CD8-positive, alpha-beta memory T cell (primary cell): ENCODE measurements around the gene RNF186. TPM values are rescaled to one million over a fixed set of nuclear protein-coding genes. Genes with fewer than 3 reads are reported as not detected.

Experiments used
- CTCF ChIA-PET: fragments of 350-600 bp; sonication (Branson Sonifier 250); formaldehyde crosslinking; loops from one replicate; lab custom pipeline; 2021; ENCODE audit warnings: antibody characterized with exemption; lab: Charles Lee
- POLR2A ChIA-PET: fragments of 350-600 bp; sonication (Branson Sonifier 250); formaldehyde crosslinking; loops from one replicate; lab custom pipeline; 2021; ENCODE audit warnings: antibody characterized with exemption; lab: Charles Lee
- DNase-seq, 5 donors: peaks; one replicate each; pipeline versions ENCODE4 v3.0.0 to v3.0.0-alpha.2; 2020 to 2022; ENCODE audit warnings: mixed read lengths in 1 of 5
- H3K27ac ChIP-seq: one replicate; pipeline ENCODE4 v1.7.0; 2013; ENCODE audit warnings: low read depth, mild to moderate bottlenecking, low read length, moderate library complexity
- H3K27me3 ChIP-seq: 2 replicates; pipeline ENCODE4 v1.7.0; 2013; ENCODE audit warnings: low read length, mild to moderate bottlenecking; ENCODE audit not compliant: insufficient read depth, poor library complexity, severe bottlenecking
- H3K36me3 ChIP-seq: 2 replicates; pipeline ENCODE4 v1.7.0; 2013; ENCODE audit warnings: mild to moderate bottlenecking, low read length, moderate library complexity; ENCODE audit not compliant: insufficient read depth
- H3K4me1 ChIP-seq: 2 replicates; pipeline ENCODE4 v1.7.0; 2013; ENCODE audit warnings: mild to moderate bottlenecking, low read length, moderate library complexity; ENCODE audit not compliant: insufficient read depth
- H3K4me3 ChIP-seq: 2 replicates; pipeline ENCODE4 v1.7.0; 2013; ENCODE audit warnings: mild to moderate bottlenecking, low read length
- H3K9me3 ChIP-seq: 2 replicates; pipeline ENCODE4 v1.7.0; 2013; ENCODE audit warnings: mild to moderate bottlenecking, low read length
- H3K27ac Mint-ChIP-seq, 8 donors: one replicate each; pipeline ENCODE4 v1.8.0; 2020 to 2021; ENCODE audit warnings: mixed read lengths in 8 of 8, mild to moderate bottlenecking in 6 of 8, inconsistent platforms in 3 of 8, moderate library complexity in 3 of 8
- H3K27me3 Mint-ChIP-seq, 2 donors: one replicate each; pipeline ENCODE4 v1.8.0; 2020 to 2021; ENCODE audit warnings: mixed read lengths in 2 of 2, mild to moderate bottlenecking in 1 of 2, moderate library complexity in 1 of 2
- H3K36me3 Mint-ChIP-seq, 3 donors: one replicate each; pipeline ENCODE4 v1.8.0; 2020 to 2021; ENCODE audit warnings: mixed read lengths in 3 of 3, inconsistent platforms in 1 of 3, mild to moderate bottlenecking in 1 of 3
- H3K4me1 Mint-ChIP-seq, 3 donors: one replicate each; pipeline ENCODE4 v1.8.0; 2020 to 2021; ENCODE audit warnings: mixed read lengths in 3 of 3, inconsistent platforms in 1 of 3, mild to moderate bottlenecking in 1 of 3
- H3K4me3 Mint-ChIP-seq, 7 donors: one replicate each; pipeline ENCODE4 v1.8.0; 2020 to 2021; ENCODE audit warnings: mixed read lengths in 7 of 7, mild to moderate bottlenecking in 6 of 7, moderate library complexity in 4 of 7, inconsistent platforms in 2 of 7
- H3K9me3 Mint-ChIP-seq, 5 donors: one replicate each; pipeline ENCODE4 v1.8.0; 2020 to 2022; ENCODE audit warnings: mixed read lengths in 5 of 5, mild to moderate bottlenecking in 3 of 5, moderate library complexity in 2 of 5, inconsistent platforms in 1 of 5
- polyA plus RNA-seq: library from polyadenylated mRNA; unstranded; fragments of 300-500 nt; fragmentation: Illumina TruSeq; gene quantifications from one replicate; pipeline ENCODE4 v1.2.3, GENCODE V29; 2021
- total RNA-seq, 2 experiments: library from RNA; stranded (reverse); gene quantifications; one replicate each; pipeline ENCODE4 v1.2.3, GENCODE V29; 2021

The RNF186 gene
- total and polyA plus RNA-seq, 3 experiments from 2014 or later, result not detected

GRCh38 chr1:19844731-19845495 is 29.8 kb upstream of the RNF186 start:
- H3K4me1 Mint-ChIP-seq, result no peaks in the 10 kb centered on the region
- H3K9me3 Mint-ChIP-seq, result no peaks in the 10 kb centered on the region
- Histone ChIP-seq H3K9me3 (no peaks in the 10 kb centered on the region), H3K4me1 (no peaks in the 10 kb centered on the region), H3K27ac (no peak overlapping the region), H3K36me3 (no peaks in the 10 kb centered on the region), H3K27me3 (no peaks in the 10 kb centered on the region), H3K4me3 (no peak overlapping the region)
- H3K27ac Mint-ChIP-seq, result no peak overlapping the region
- H3K27me3 Mint-ChIP-seq, result peaks cover 10 to 37% of the 10 kb centered on the region in 2 donors
- ChIA-PET CTCF (no interaction called here), POLR2A (no interaction called here)
- no peak for DNase-seq
- H3K4me3 Mint-ChIP-seq, result no peak overlapping the region
- H3K36me3 Mint-ChIP-seq, result no peaks in the 10 kb centered on the region

GRCh38 chr1:19840228-19840627 is 25.1 kb upstream of the RNF186 start:
- Histone ChIP-seq H3K4me1 (no peaks in the 10 kb centered on the region), H3K9me3 (no peaks in the 10 kb centered on the region), H3K36me3 (no peaks in the 10 kb centered on the region), H3K27me3 (peaks cover 4% of the 10 kb centered on the region), H3K4me3 (no peak overlapping the region), H3K27ac (no peak overlapping the region)
- H3K4me3 Mint-ChIP-seq, result no peak overlapping the region
- no peak overlapping the region for H3K27ac Mint-ChIP-seq
- H3K9me3 Mint-ChIP-seq, result peaks cover 0 to 2% (median 0%) of the 10 kb centered on the region in 5 donors
- CTCF ChIA-PET, result no interaction called here
- no peak for DNase-seq
- no peaks in the 10 kb centered on the region for H3K36me3 Mint-ChIP-seq
- H3K27me3 Mint-ChIP-seq, result peaks cover 13 to 46% of the 10 kb centered on the region in 2 donors
- H3K4me1 Mint-ChIP-seq, result no peaks in the 10 kb centered on the region
- POLR2A ChIA-PET, result no interaction called here

- no peaks in the 10 kb centered on the region for H3K9me3 ChIP-seq
- DNase-seq, result no peak
- H3K27me3 ChIP-seq, result peaks cover 4% of the 10 kb centered on the region
- peaks cover 0 to 2% (median 0%) of the 10 kb centered on the region in 5 donors for H3K9me3 Mint-ChIP-seq
- H3K36me3 ChIP-seq, result no peaks in the 10 kb centered on the region
- H3K27me3 Mint-ChIP-seq, result peaks cover 25 to 48% of the 10 kb centered on the region in 2 donors
- H3K4me1 ChIP-seq, result no peaks in the 10 kb centered on the region
- H3K36me3 Mint-ChIP-seq, result no peaks in the 10 kb centered on the region
- CTCF ChIA-PET, result no interaction called here
- H3K4me1 Mint-ChIP-seq, result no peaks in the 10 kb centered on the region
- no peak overlapping the region for H3K27ac ChIP-seq
- H3K4me3 ChIP-seq, result no peak overlapping the region
- no peak overlapping the region for H3K4me3 Mint-ChIP-seq
- H3K27ac Mint-ChIP-seq, result peak overlapping the region in 1 of 8 donors; percentile 80
- POLR2A ChIA-PET, result no interaction called here
These were observed 22.8 kb upstream of the RNF186 start for GRCh38 chr1:19837866-19838265.

- CTCF ChIA-PET, result no interaction called here
- DNase-seq, result no peak
- H3K4me1 Mint-ChIP-seq, result no peaks in the 10 kb centered on the region
- Histone ChIP-seq H3K36me3 (no peaks in the 10 kb centered on the region), H3K4me1 (no peaks in the 10 kb centered on the region), H3K4me3 (no peak overlapping the region), H3K27ac (no peak overlapping the region), H3K27me3 (peaks cover 11% of the 10 kb centered on the region), H3K9me3 (no peaks in the 10 kb centered on the region)
- H3K27ac Mint-ChIP-seq, result no peak overlapping the region
- H3K4me3 Mint-ChIP-seq, result no peak overlapping the region
- POLR2A ChIA-PET, result no interaction called here
- H3K27me3 Mint-ChIP-seq, result peaks cover 42 to 58% of the 10 kb centered on the region in 2 donors
- H3K9me3 Mint-ChIP-seq, result peaks cover 0 to 2% (median 2%) of the 10 kb centered on the region in 5 donors
- peaks cover 0 to 12% (median 0%) of the 10 kb centered on the region in 3 donors for H3K36me3 Mint-ChIP-seq
These were observed 20.5 kb upstream of the RNF186 start for GRCh38 chr1:19835578-19835977.

- no peak for DNase-seq
- peaks cover 46 to 70% of the 10 kb centered on the region in 2 donors for H3K27me3 Mint-ChIP-seq
- Histone ChIP-seq H3K36me3 (no peaks in the 10 kb centered on the region), H3K4me1 (no peaks in the 10 kb centered on the region), H3K27ac (no peak overlapping the region), H3K9me3 (no peaks in the 10 kb centered on the region), H3K4me3 (no peak overlapping the region), H3K27me3 (peaks cover 7% of the 10 kb centered on the region)
- H3K36me3 Mint-ChIP-seq, result peaks cover 0 to 17% (median 0%) of the 10 kb centered on the region in 3 donors
- H3K4me1 Mint-ChIP-seq, result no peaks in the 10 kb centered on the region
- no peak overlapping the region for H3K4me3 Mint-ChIP-seq
- POLR2A ChIA-PET, result no interaction called here
- no peak overlapping the region for H3K27ac Mint-ChIP-seq
- CTCF ChIA-PET, result no interaction called here
- H3K9me3 Mint-ChIP-seq, result peaks cover 0 to 2% (median 2%) of the 10 kb centered on the region in 5 donors
These were observed 16.4 kb upstream of the RNF186 start for GRCh38 chr1:19831441-19831840.

GRCh38 chr1:19828546-19828945 is 13.5 kb upstream of the RNF186 start:
- H3K27me3 ChIP-seq, result peaks cover 7% of the 10 kb centered on the region
- Mint-ChIP-seq H3K9me3 (peaks cover 0 to 2% (median 2%) of the 10 kb centered on the region in 5 donors), H3K27ac (no peak overlapping the region), H3K4me1 (peaks cover 0 to 3% (median 0%) of the 10 kb centered on the region in 3 donors), H3K27me3 (peaks cover 39 to 51% of the 10 kb centered on the region in 2 donors), H3K36me3 (peaks cover 0 to 17% (median 2%) of the 10 kb centered on the region in 3 donors), H3K4me3 (no peak overlapping the region)
- DNase-seq, result no peak
- H3K36me3 ChIP-seq, result no peaks in the 10 kb centered on the region
- POLR2A ChIA-PET, result no interaction called here
- H3K27ac ChIP-seq, result no peak overlapping the region
- H3K4me3 ChIP-seq, result no peak overlapping the region
- H3K4me1 ChIP-seq, result no peaks in the 10 kb centered on the region
- CTCF ChIA-PET, result no interaction called here
- no peaks in the 10 kb centered on the region for H3K9me3 ChIP-seq

DNA sequence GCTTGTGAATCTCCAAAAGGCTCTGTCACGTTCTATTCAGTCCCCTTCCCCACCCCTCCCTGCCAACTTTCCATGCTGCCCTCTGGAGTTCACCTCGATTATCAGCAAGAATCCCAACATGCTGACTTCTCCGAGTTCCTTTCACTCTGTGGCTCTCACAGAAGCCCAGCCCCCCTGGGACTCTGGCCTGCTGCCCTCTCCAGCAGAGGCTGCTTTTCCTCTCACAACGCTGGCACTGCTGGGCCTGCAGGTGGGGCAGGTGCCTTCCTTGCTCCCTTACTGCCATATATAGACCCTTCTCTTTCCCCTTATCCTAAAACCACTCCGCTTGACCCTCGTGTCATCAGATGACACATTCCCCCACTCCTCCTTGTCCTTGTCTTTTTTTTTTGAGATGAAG is 10.2 kb upstream of the RNF186 start:
- Mint-ChIP-seq H3K36me3 (peaks cover 0 to 4% (median 2%) of the 10 kb centered on the region in 3 donors), H3K9me3 (no peaks in the 10 kb centered on the region), H3K4me3 (no peak overlapping the region), H3K27ac (no peak overlapping the region), H3K4me1 (peaks cover 0 to 3% (median 0%) of the 10 kb centered on the region in 3 donors), H3K27me3 (peaks cover 16 to 30% of the 10 kb centered on the region in 2 donors)
- no peaks in the 10 kb centered on the region for H3K9me3 ChIP-seq
- POLR2A ChIA-PET, result no interaction called here
- no peak overlapping the region for H3K27ac ChIP-seq
- CTCF ChIA-PET, result no interaction called here
- no peaks in the 10 kb centered on the region for H3K27me3 ChIP-seq
- no peaks in the 10 kb centered on the region for H3K36me3 ChIP-seq
- no peaks in the 10 kb centered on the region for H3K4me1 ChIP-seq
- DNase-seq, result no peak
- no peak overlapping the region for H3K4me3 ChIP-seq

- H3K27ac Mint-ChIP-seq, result no peak overlapping the region
- peaks cover 0 to 3% (median 0%) of the 10 kb centered on the region in 3 donors for H3K4me1 Mint-ChIP-seq
- H3K27ac ChIP-seq, result no peak overlapping the region
- no peak overlapping the region for H3K4me3 Mint-ChIP-seq
- H3K9me3 Mint-ChIP-seq, result no peaks in the 10 kb centered on the region
- CTCF ChIA-PET, result no interaction called here
- H3K9me3 ChIP-seq, result no peaks in the 10 kb centered on the region
- H3K4me1 ChIP-seq, result no peaks in the 10 kb centered on the region
- POLR2A ChIA-PET, result no interaction called here
- DNase-seq, result no peak
- peaks cover 0 to 4% (median 2%) of the 10 kb centered on the region in 3 donors for H3K36me3 Mint-ChIP-seq
- no peak overlapping the region for H3K4me3 ChIP-seq
- H3K27me3 Mint-ChIP-seq, result peaks cover 12 to 25% of the 10 kb centered on the region in 2 donors
- no peaks in the 10 kb centered on the region for H3K36me3 ChIP-seq
- H3K27me3 ChIP-seq, result no peaks in the 10 kb centered on the region
These were observed 9.5 kb upstream of the RNF186 start for GRCh38 chr1:19824541-19824940.
